Gastroesophageal sphincter (tissue), 3 donors: ENCODE results near the gene BBC3.

Experiments
- CTCF ChIP-seq, 4 experiments: fragments of 200-600 bp in 2 of 4; fragments of 450-650 bp in 2 of 4; sonication (generic) in 1 of 4; IDR thresholded peaks; one replicate each; pipeline ENCODE4 v1.5.1; 2017 to 2019; ENCODE audit warnings: antibody characterized with exemption in 4 of 4, mild to moderate bottlenecking in 2 of 4, moderate library complexity in 2 of 4
- EP300 ChIP-seq: sonication (generic); formaldehyde crosslinking; IDR thresholded peaks from one replicate; pipeline ENCODE4 v1.6.1; 2017; ENCODE audit warnings: antibody characterized with exemption, mild to moderate bottlenecking
- POLR2A ChIP-seq, 2 donors: fragments of 450-650 bp; IDR thresholded peaks; one replicate each; pipeline ENCODE4 v1.6.1; 2017; ENCODE audit warnings: antibody characterized with exemption in 2 of 2, mild to moderate bottlenecking in 2 of 2, moderate library complexity in 1 of 2

- TF ChIP-seq CTCF (IDR thresholded peaks at IDR 0.05) (no peak), POLR2A (IDR thresholded peaks at IDR 0.05) (no peak), EP300 (no peak)
These were observed 43.2 kb downstream of the BBC3 start for GRCh38 chr19:47187797-47188196.
